Measurements from ENCODE around the gene KLK11. TPM values are rescaled to one million over a fixed set of nuclear protein-coding genes. Genes with fewer than 3 reads are reported as not detected.

Gene KLK11
- total RNA-seq, 1 experiment from 2014 or later: not detected

GRCh38 chr19:51024924-51025323 is 1.5 kb downstream of the KLK11 start:
- Histone ChIP-seq H3K4me1 (ENCODE audit: control insufficient read depth, insufficient read depth, low read length) (peaks cover 3% of the 10 kb centered on the region), H3K27ac (ENCODE audit: low read length) (no peak overlapping the region), H3K9me3 (ENCODE audit: control insufficient read depth, insufficient read depth, low read depth, low read length) (no peaks in the 10 kb centered on the region), H3K4me3 (ENCODE audit: low read depth in 2 of 2, low read length in 2 of 2) (no peak overlapping the region), H3K27me3 (ENCODE audit: control insufficient read depth, insufficient read depth, low read length) (no peaks in the 10 kb centered on the region), H3K36me3 (ENCODE audit: control insufficient read depth, insufficient read depth, low read length) (no peaks in the 10 kb centered on the region)
- intact Hi-C loops (cut with micrococcal nuclease; ENCODE audit: unreplicated experiment) (no loop called here), in situ Hi-C loops (cut with HindIII; ENCODE audit: low pct_unique_long_range_greater_than_20kb, low sequenced_read_pairs) (no loop called here)
- TF ChIP-seq, protein P1, sequence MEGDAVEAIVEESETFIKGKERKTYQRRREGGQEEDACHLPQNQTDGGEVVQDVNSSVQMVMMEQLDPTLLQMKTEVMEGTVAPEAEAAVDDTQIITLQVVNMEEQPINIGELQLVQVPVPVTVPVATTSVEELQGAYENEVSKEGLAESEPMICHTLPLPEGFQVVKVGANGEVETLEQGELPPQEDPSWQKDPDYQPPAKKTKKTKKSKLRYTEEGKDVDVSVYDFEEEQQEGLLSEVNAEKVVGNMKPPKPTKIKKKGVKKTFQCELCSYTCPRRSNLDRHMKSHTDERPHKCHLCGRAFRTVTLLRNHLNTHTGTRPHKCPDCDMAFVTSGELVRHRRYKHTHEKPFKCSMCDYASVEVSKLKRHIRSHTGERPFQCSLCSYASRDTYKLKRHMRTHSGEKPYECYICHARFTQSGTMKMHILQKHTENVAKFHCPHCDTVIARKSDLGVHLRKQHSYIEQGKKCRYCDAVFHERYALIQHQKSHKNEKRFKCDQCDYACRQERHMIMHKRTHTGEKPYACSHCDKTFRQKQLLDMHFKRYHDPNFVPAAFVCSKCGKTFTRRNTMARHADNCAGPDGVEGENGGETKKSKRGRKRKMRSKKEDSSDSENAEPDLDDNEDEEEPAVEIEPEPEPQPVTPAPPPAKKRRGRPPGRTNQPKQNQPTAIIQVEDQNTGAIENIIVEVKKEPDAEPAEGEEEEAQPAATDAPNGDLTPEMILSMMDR (IDR thresholded peaks at IDR 0.05): no peak
- TF ChIP-seq SIN3A (IDR thresholded peaks at IDR 0.05; ENCODE audit: borderline replicate concordance, insufficient read depth, low read depth, low read length) (no peak), REST (IDR thresholded peaks at IDR 0.05; ENCODE audit: insufficient read depth in 1 of 2, low read depth in 2 of 2, low read length in 1 of 2) (no peak), TCF7L2 (IDR thresholded peaks at IDR 0.05; ENCODE audit: low read depth, low read length) (no peak)
- ChIA-PET POLR2A (no interaction called here), CTCF (no interaction called here)
- DNase-seq (ENCODE audit: low read depth, low spot score): no peak
- ATAC-seq: no peak
- BruUV-seq (replicated peaks): no TSS peak

DNA sequence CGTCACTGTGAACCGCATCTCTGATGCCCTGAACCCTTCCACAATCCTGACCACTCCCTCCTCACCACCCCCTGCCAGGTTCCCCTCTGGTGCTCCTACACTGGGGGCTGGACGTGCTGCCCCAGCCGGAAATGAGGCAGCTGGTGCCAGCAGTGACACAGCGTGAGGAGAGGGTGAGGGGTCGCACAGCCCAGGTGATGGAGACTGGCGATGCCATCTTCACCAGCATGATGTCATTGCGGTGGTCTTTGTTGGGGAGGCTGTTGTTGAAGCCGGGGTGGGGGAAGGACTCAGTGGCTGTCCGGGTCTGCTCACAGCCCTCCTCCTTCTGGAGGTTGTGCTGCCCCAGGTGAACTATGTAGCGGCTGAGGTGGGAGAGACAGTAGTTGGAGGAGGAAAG is 2.5 kb downstream of the KLK11 start:
- no peak overlapping the region for H3K4me3 ChIP-seq (ENCODE audit: low read depth in 2 of 2, low read length in 2 of 2)
- H3K36me3 ChIP-seq (ENCODE audit: control insufficient read depth, insufficient read depth, low read length): no peaks in the 10 kb centered on the region
- DNase-seq (ENCODE audit: low read depth, low spot score): no peak
- CTCF ChIA-PET: no interaction called here
- TF ChIP-seq TCF7L2 (IDR thresholded peaks at IDR 0.05; ENCODE audit: low read depth, low read length) (no peak), POLR2AphosphoS5 (IDR thresholded peaks at IDR 0.05; ENCODE audit: low read depth, low read length) (no peak), REST (IDR thresholded peaks at IDR 0.05; ENCODE audit: insufficient read depth in 1 of 2, low read depth in 2 of 2, low read length in 1 of 2) (no peak), SIN3A (IDR thresholded peaks at IDR 0.05; ENCODE audit: borderline replicate concordance, insufficient read depth, low read depth, low read length) (no peak)
- TF ChIP-seq, protein P1 (IDR thresholded peaks at IDR 0.05): no peak
- in situ Hi-C loops (cut with HindIII; ENCODE audit: low pct_unique_long_range_greater_than_20kb, low sequenced_read_pairs): no loop called here
- no peaks in the 10 kb centered on the region for H3K27me3 ChIP-seq (ENCODE audit: control insufficient read depth, insufficient read depth, low read length)
- ATAC-seq: no peak
- POLR2A ChIA-PET: no interaction called here
- intact Hi-C loops (cut with micrococcal nuclease; ENCODE audit: unreplicated experiment): no loop called here
- no TSS peak for BruUV-seq (replicated peaks)
- H3K4me1 ChIP-seq (ENCODE audit: control insufficient read depth, insufficient read depth, low read length): peaks cover 3% of the 10 kb centered on the region
- no peaks in the 10 kb centered on the region for H3K9me3 ChIP-seq (ENCODE audit: control insufficient read depth, insufficient read depth, low read depth, low read length)
- no peak overlapping the region for H3K27ac ChIP-seq (ENCODE audit: low read length)

All from Panc1 (cell line).